T-helper 2 cell treated with Interferon-gamma antibody and Interleukin-4, amounts not matched to agents 100 ng/mL and 5 ng/mL, for 36 hours (primary cell): ENCODE results near the gene ARL13B. TPM values are rescaled to one million over a fixed set of nuclear protein-coding genes. Genes with fewer than 3 reads are reported as not detected.
"Not testable (repeated sequence)": the region's sequence is repeated elsewhere in the genome, so short reads cannot be mapped to it uniquely, and the experiment has no call there.

Experiments
- intact Hi-C: fragments of 100-400 bp; cut with micrococcal nuclease; formaldehyde crosslinking; loops from one replicate; pipeline ENCODE4 v1.15.1; 2023
- total RNA-seq: library from RNA; stranded (reverse); gene quantifications from 2 replicates; pipeline ENCODE4 v1.2.3, GENCODE V29; 2022

ARL13B gene
- 10.0 and 11.4 TPM in 2 replicates for total RNA-seq

GRCh38 chr3:93979850-93980676, at the start of gene ARL13B:
Gene ARL13B (plus strand): TSS chr3:93980155. CDS start chr3:93980424, 269 bp downstream.
- intact Hi-C loops: loop anchor here (1.0 kb wide), 2 partner anchors 24 to 83 kb away; partner anchors contain the start of gene NSUN3

GRCh38 chr3:93931597-93932229, 48.2 kb upstream of the ARL13B start:
- intact Hi-C loops: no loop called here

DNA sequence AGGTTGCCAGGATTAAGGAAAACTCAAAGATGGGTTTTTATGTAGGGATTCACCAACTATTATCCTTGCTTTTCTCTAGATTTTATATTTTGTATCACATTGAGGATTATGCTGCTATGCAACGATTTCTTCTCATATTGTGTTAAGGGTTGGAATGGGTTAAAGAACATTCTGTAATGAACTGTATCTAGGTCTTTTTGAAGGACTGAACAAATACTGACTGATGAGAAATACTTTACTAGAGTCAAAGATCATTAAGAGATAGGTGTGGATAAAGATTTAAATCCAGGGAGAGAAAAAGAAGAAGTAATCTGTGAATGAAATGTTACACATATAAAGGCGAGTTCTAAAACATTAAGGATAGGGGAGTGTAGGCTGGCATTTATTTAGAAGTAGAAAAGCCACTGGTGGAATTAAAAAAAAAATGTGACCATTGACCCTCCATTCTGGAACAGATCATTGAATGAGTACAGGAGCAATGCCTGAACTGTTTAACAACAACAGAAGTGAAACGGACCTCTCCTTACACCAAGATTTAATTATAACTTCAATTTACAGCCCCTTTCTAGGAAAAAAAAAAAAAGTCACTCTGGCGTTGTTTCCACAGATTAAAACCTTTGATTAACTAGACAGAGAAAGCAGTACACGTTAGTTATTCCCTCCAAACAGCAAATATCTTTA, 45.4 kb upstream of the ARL13B start:
- intact Hi-C loops: no loop called here

DNA sequence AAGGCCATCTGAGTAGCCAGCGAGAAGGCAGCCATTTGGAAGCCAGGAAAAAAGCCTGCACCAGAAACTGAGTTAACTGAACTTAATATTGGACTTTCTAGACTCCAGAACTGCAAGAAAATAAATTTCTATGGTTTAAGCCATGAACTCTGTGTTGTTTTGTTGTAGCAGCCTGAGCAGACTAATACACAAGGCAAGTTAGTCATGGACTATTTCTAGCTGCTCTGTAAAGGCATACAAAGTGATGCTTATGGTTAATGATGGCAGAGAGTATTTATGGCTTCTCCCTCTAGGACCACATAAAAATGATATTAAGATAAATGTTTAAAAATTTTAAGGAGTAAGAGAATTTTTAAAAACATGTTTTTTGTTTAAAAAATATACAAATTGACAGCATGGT, 43.4 kb upstream of the ARL13B start:
- intact Hi-C loops: no loop called here

DNA sequence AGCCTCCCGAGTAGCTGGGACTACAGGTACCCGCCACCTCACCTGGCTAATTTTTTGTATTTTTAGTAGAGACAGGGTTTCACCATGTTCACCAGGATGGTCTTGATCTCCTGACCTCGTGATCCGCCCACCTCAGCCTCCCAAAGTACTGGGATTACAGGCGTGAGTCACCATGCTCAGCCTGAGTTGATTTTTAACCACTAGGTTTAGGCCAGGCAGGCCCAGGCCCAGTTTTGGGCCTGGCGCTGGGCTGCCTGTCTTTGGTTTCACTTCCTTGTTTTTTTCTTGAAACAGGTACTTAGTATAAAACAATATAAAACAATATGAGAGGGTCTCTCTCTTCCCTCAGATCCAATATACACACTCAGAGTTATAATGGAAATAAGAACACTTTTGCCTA, 42.5 kb upstream of the ARL13B start:
- intact Hi-C loops: not testable (repeated sequence)

DNA sequence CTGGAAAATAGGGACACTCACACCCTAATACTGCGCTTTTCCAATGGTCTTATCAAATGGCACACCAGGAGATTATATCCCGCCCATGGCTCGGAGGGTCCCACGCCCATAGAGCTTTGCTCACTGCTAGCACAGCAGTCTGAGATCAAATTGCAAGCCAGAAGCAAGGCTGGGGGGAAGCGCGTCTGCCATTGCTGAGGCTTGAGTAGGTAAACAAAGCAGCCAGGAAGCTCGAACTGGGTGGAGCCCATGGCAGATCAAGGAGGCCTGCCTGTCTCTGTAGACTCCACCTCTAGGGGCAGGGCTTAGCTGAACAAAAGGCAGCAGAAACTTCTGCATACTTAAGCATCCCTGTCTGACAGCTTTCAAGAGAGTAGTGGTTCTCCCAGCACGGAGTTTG, 30.0 kb upstream of the ARL13B start:
- intact Hi-C loops: not testable (repeated sequence)

DNA sequence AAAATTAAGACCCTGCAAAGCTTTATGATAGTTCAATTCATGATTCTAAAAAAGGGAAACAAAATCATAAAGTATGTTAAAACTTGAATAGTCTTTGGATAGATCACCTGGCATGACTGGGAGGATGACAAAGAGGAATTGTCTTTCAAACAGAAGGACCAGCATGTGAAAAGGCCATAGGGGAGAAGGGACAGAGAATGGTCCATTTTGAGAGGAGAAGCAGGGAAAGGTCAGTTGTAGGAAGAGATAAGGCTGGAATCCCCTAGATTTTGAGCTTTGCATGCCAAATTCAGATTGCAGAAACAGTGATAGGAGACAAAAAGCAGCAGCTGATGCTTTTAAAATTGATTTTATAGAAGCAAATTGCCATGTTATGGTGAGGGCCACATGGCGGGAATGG, 18.9 kb upstream of the ARL13B start:
- intact Hi-C loops: no loop called here

DNA sequence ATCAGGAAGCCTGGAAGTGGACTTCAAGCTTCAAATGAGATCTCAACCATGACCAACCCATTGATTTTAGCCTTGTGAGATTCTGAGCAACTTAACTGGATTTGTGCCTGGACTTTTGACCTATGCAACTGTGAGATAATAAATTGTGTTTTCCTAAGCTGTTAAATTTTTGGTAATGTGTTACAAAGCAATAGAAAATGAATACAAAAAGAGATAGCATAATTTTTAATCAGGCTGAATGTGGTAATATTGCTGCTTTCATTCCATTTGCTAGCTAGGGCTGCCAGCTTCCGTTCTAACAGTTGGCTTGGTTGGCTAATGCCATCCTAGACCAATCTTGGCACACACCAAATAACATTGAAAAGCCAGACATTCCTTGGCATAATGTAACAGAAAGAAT, 18.5 kb upstream of the ARL13B start:
- intact Hi-C loops: no loop called here

- intact Hi-C loops: no loop called here
These were observed 17.2 kb upstream of the ARL13B start for GRCh38 chr3:93962798-93963197.

DNA sequence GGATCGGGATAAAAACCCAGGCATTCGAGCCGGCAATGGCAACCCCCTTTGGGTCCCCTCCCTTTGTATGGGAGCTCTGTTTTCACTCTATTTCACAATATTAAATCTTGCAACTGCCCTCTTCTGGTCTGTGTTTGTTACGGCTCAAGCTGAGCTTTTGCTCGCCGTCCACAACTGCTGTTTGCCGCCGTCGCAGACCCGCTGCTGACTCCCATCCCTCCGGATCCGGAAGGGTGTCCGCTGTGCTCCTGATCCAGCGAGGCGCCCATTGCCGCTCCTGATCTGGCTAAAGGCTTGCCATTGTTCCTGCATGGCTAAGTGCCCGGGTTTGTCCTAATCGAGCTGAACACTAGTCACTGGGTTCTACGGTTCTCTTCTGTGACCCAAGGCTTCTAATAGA, 14.8 kb upstream of the ARL13B start:
- intact Hi-C loops: not testable (repeated sequence)

GRCh38 chr3:93969443-93969842, 10.5 kb upstream of the ARL13B start:
- intact Hi-C loops: no loop called here

GRCh38 chr3:93969997-93970396, 10.0 kb upstream of the ARL13B start:
- intact Hi-C loops: no loop called here

DNA sequence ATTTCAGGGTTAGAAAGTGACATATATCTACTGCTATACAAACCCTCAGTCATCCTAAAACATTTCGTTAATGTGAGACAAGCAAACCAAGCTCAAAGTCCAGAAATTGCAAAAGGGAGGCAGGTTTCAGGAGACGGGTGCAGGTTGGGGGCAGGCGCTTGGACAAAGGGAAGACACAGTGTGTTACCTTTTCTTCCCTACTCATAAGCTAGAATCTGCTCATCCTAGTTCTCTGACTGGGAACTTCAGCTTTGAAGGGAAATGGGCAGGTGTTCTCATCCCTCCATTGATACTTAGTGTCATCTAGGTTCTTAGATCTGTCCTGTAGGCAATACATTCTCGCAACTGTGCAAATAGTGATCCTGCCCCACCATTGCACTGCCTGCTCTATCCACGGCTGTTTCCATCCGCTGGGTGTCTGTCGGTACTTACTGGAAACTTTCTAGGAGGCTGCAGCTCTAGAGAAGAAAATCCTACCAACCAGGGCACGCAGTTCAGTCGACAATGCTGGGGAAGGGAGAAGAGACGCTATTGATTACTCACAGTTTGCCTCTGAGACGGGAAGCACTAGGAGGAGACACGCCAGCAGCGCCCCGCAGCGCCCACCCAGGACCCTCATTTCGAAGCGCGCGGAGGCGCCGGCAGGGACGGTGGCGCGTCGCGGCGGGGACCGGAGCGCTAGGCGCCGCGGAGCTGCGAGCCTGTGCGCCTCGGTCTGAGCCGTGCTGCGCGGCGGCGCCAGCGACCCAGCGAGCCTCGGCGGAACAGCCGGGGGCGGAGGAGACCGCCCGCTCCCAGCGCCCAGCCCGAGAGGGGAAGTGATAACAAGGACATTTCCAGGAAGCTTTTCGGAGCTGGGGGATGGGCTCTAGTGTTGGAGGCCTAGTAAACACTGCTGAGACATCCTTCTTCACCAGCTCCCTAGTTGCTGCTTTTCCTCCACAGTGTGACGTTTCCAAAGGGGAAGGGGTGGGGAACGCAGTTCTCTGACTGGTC, 6.5 kb upstream of the ARL13B start, which contains the start of gene PROS1:
Gene PROS1 (minus strand): TSS at position 766 of the 996 bp plus-strand sequence. CDS start 147 bp downstream, at position 619.
- intact Hi-C loops: loop anchor here (1.0 kb wide), 1 partner anchor 8 kb away; no protein-coding TSS in a partner anchor

GRCh38 chr3:93981649-93982048, 1.7 kb downstream of the ARL13B start:
- intact Hi-C loops: loop anchor here (1.0 kb wide), 1 partner anchor 8 kb away; the partner anchor contains the start of gene PROS1

GRCh38 chr3:93983408-93983807, 3.5 kb downstream of the ARL13B start:
- intact Hi-C loops: no loop called here

DNA sequence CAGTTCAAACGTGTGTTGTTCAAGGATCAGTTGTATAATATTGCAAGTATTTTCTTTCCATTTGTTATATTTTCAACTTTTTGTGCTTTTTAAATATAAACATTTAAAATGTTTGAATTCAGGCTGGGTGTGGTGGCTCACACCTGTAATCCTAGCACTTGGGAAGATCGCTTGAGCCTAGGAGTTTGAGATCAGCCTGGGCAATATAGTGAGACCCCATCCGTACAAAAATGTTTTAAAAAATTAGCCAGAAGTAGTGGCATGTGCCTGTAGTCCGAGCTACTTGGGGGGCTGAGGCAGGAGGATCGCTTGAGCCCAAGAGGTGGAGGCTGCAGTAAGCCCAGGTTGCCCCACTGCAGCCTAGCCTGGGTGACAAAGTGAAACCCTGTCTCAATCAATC, 4.7 kb downstream of the ARL13B start:
- intact Hi-C loops: no loop called here

DNA sequence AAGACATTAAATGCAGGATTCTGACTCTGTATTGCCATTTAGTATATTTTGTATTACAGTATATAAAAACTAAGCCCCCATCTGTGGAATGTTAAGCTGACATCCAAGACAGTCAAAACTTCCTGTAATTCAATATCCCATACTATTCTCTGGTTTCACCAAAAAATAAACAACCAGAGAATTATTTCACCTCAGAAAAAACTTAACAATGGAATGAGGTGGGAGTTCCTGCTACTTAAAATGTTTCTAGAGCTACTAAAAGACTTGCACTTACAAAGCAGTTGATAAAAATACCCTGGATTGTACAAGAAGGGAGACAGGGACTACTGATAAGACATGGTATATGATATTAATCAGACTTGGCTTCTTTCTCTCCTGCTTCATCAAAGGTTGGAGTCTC, 8.3 kb downstream of the ARL13B start:
- intact Hi-C loops: no loop called here

- intact Hi-C loops: no loop called here
These were observed 8.8 kb downstream of the ARL13B start for GRCh38 chr3:93988764-93989163.

DNA sequence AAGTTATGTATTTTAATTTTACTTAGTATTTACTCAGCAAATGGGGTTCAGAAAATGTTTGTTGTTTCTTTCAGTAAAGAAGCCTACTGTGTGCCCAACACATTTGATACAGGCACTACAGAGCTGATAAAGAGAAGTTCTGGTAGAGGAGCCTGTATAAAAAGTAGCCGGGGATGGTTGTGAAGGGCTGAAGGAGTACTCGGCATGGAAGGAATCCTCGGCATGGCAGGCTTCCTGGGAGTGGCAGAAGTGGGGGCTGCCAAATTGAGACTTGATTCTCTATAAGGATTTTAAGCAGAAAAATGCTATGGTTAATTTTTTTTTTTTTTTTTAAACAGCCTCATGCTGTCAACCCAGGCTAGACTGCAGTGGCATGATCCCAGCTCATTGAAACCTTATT, 9.3 kb downstream of the ARL13B start:
- intact Hi-C loops: no loop called here

DNA sequence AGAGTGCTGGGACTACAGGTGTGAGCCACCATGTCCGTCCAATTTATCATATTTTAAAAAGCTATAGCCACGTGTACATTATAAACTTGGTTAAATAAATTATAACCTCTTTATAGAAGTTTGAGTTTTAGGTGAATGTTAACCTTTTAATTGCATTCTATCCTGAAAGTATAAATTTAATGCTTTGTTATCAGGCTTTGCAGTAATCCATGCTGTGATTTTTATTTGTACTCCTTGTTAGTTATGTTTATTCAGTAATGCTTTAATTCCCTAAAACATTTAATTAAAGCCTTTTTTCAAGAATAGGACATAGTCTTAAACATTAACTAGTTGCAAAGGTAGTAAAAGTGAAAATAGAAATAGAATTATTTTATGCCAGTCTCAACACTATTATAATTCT, 11.7 kb downstream of the ARL13B start:
- intact Hi-C loops: no loop called here

- intact Hi-C loops: no loop called here
These were observed 12.3 kb downstream of the ARL13B start for GRCh38 chr3:93992207-93992606.
